ENCODE measurements around the gene PRKCZ. TPM values are rescaled to one million over a fixed set of nuclear protein-coding genes. Genes with fewer than 3 reads are reported as not detected.

PRKCZ gene
- total and polyA plus RNA-seq, 9 of the 15 experiments (the other 6 are each of a cell fraction or from before 2014, with no cell fraction given): 0.07 to 3.1 (median 1.3) TPM

GRCh38 chr1:2029561-2029960 is 20.6 kb upstream of the PRKCZ start (continued):
- no peak for TF ChIP-seq IRF1 (CRISPR knock-in tag; IDR thresholded peaks at IDR 0.05; ENCODE audit: borderline replicate concordance)
- TF ChIP-seq ARHGAP35 (IDR thresholded peaks at IDR 0.05; ENCODE audit: partially characterized antibody): no peak
- no peak for TF ChIP-seq HNRNPLL (IDR thresholded peaks at IDR 0.05; ENCODE audit: low read depth, low read length, poor library complexity, severe bottlenecking)
- TF ChIP-seq RREB1 (CRISPR knock-in tag; IDR thresholded peaks at IDR 0.05): no peak
- no peak for TF ChIP-seq BHLHE40 (IDR thresholded peaks at IDR 0.05; ENCODE audit: low read length)
- TF ChIP-seq HNRNPK (IDR thresholded peaks at IDR 0.05; ENCODE audit: low read depth, low read length, poor library complexity, severe bottlenecking): no peak
- no peak for TF ChIP-seq SIN3B (IDR thresholded peaks at IDR 0.05; ENCODE audit: low read depth)
